Measurements from ENCODE around the gene CASP5. TPM values are rescaled to one million over a fixed set of nuclear protein-coding genes. Genes with fewer than 3 reads are reported as not detected.
"Not testable (repeated sequence)": the region's sequence is repeated elsewhere in the genome, so short reads cannot be mapped to it uniquely, and the experiment has no call there.

The CASP5 gene
- polyA plus RNA-seq, 1 experiment: not detected

DNA sequence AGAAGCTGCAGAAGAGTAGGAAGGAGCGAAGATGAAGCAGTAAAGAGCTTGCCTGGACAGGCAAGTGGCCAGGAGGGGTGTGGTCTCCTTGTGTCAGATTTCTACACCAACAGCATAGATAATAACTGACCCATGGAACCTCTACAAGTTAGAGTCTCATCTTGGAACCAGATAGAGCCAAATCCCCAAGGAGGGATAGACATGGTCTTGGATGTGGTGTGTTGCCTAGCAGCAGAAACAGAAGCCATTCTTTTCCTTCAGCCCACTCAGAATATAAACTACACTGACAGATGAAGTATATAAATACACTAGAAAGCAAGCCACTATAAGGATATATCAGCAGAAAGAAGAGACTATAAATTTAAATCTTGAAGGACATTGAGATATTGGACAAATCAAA lies 26.5 kb upstream of the CASP5 start:
- ChIA-PET CTCF (no interaction called here), POLR2A (no interaction called here)
- no peak for DNase-seq (ENCODE audit: low read depth)
- Histone ChIP-seq H3K4me3 (ENCODE audit: low read depth, low read length) (no peak overlapping the region), H3K27me3 (ENCODE audit: control insufficient read depth, insufficient read depth, low read length) (no peaks in the 10 kb centered on the region), H3K36me3 (ENCODE audit: control insufficient read depth, insufficient read depth, low read length) (no peaks in the 10 kb centered on the region)
- TF ChIP-seq, protein P1, sequence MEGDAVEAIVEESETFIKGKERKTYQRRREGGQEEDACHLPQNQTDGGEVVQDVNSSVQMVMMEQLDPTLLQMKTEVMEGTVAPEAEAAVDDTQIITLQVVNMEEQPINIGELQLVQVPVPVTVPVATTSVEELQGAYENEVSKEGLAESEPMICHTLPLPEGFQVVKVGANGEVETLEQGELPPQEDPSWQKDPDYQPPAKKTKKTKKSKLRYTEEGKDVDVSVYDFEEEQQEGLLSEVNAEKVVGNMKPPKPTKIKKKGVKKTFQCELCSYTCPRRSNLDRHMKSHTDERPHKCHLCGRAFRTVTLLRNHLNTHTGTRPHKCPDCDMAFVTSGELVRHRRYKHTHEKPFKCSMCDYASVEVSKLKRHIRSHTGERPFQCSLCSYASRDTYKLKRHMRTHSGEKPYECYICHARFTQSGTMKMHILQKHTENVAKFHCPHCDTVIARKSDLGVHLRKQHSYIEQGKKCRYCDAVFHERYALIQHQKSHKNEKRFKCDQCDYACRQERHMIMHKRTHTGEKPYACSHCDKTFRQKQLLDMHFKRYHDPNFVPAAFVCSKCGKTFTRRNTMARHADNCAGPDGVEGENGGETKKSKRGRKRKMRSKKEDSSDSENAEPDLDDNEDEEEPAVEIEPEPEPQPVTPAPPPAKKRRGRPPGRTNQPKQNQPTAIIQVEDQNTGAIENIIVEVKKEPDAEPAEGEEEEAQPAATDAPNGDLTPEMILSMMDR (IDR thresholded peaks at IDR 0.05; ENCODE audit: insufficient read depth, low read depth, low read length): no peak

DNA sequence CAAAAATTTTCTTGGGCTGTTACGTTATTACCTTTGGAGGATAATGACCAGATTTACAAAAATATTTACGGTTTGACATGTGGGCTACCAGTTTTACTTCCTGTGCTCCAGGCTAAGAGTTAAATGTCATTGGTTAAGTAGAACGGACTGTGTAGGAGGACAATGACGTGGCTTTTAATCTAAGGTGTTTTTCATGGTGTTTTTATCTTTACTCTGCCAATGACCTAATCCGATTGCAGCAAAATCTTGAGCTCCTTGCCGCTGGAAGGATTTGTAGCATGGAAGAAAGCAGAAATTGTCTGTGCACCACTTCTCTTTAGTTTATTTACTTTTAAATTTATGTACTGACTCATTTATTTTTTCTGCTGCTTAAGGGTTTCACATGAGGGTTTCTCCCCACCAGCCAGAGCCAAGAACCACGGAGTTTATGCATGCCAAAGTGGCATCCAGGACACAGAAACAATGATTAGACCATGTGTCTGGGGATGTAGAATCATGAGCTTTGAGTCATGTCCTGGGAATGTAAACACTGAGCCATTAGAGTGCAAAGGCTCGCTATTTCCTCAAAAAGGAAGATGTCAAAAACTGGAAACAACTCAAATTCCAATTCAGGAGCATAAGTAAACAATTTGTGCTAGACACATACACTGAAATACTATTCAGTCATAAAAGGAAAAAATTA lies 24.1 kb upstream of the CASP5 start:
- Histone ChIP-seq H3K4me3 (ENCODE audit: low read depth, low read length) (no peak overlapping the region), H3K36me3 (ENCODE audit: control insufficient read depth, insufficient read depth, low read length) (no peaks in the 10 kb centered on the region), H3K27me3 (ENCODE audit: control insufficient read depth, insufficient read depth, low read length) (no peaks in the 10 kb centered on the region)
- peak; percentile 99 for DNase-seq (ENCODE audit: low read depth)
- CTCF ChIA-PET: interaction anchor here (1.0 kb wide), 1 partner anchor 14 kb away, joined by 3 read pairs; no protein-coding TSS in a partner anchor
- TF ChIP-seq, protein P1 (IDR thresholded peaks at IDR 0.05; ENCODE audit: insufficient read depth, low read depth, low read length): no peak
- POLR2A ChIA-PET: interaction anchor here (0.5 to 0.6 kb wide), 2 partner anchors 13 to 28 kb away, joined by 3 to 7 read pairs; no protein-coding TSS in a partner anchor

DNA sequence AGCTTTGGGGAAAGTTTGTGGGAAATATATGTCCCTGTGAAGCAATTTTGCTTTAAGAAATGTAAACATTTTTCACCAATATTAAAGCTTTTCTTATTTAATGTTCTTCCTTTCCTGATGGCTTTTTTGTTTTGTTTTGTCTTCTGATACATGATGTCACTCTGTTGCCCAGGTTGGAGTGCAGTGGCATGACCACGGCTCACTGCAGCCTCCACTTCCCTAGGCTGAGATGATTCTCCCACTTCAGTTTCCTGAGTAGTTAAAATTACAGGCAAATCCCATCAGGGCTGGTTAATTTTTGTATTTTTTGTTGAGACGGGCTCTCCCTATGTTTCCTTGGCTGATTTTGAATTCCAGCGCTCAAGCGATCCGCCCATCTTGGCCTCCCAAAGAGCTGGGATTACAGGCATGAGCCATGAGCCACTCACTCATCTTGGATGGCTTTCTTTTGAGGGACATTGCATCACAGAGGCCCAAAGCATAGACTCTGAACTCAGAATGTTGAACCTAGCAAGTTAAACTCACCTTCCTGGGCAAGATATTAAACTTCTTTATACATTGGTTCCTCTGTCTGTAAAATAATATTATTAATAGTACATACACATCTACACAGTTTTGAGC lies 22.8 kb upstream of the CASP5 start:
- Histone ChIP-seq H3K4me3 (ENCODE audit: low read depth, low read length) (no peak overlapping the region), H3K36me3 (ENCODE audit: control insufficient read depth, insufficient read depth, low read length) (no peaks in the 10 kb centered on the region), H3K27me3 (ENCODE audit: control insufficient read depth, insufficient read depth, low read length) (no peaks in the 10 kb centered on the region)
- no peak for DNase-seq (ENCODE audit: low read depth)
- CTCF ChIA-PET: interaction anchor here (1.0 kb wide), 1 partner anchor 12 kb away, joined by 3 read pairs; no protein-coding TSS in a partner anchor
- POLR2A ChIA-PET: no interaction called here
- TF ChIP-seq, protein P1 (IDR thresholded peaks at IDR 0.05; ENCODE audit: insufficient read depth, low read depth, low read length): no peak

DNA sequence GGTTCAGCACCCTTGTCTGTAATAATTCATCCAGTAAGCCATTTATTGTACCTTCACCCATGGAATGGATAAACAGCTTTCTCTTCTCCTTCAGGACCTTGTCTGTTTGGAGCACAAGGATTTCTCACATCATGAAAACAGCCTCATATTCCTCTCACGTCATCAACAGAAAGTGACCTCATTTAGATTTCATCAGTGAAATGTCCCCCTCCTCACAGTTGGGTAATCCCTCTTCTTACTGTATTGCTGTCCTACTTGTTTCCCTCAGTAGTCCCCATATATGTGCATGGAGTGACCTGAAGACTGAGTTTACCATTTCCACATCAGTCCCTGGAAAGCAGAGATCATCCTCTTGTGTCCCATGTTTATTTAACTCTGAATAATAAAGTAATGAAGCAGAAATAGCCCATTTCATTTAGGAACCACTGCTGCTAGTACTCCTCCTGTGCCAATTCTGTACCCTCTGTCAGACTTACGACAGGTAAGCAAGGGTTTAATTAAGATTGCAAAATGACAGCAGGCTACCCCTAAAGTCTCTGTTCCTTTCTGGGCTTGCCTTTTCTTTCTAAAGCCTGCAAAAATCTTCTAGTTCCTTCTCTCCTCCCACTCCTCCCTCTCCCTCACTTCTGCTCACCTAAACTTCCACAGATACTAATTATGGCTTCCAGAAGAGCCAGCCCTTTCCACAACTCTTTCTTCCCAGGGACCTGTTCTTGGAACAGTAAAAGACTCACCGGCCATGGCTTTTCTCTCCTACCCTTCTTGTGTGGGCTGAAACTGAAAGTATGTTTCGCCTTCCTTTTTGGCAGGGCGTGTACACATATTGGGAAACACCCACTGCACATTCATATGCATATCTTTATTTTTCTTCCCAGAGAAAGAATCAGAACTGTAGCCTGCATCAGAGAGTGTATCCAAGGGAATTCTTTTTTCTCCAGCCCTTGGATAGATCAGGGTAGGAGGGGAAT lies 21.9 kb upstream of the CASP5 start, which contains the start of gene CARD16:
TSS of gene CARD16 (minus strand) at position 779 of the 968 bp plus-strand sequence. CDS start at position 741, 38 bp downstream.
- CTCF ChIA-PET; H3K4me3 ChIP-seq (ENCODE audit: low read depth, low read length); H3K36me3 ChIP-seq (ENCODE audit: control insufficient read depth, insufficient read depth, low read length); POLR2A ChIA-PET; H3K27me3 ChIP-seq (ENCODE audit: control insufficient read depth, insufficient read depth, low read length): not testable (repeated sequence)
- peak; percentile 5 for DNase-seq (ENCODE audit: low read depth)

DNA sequence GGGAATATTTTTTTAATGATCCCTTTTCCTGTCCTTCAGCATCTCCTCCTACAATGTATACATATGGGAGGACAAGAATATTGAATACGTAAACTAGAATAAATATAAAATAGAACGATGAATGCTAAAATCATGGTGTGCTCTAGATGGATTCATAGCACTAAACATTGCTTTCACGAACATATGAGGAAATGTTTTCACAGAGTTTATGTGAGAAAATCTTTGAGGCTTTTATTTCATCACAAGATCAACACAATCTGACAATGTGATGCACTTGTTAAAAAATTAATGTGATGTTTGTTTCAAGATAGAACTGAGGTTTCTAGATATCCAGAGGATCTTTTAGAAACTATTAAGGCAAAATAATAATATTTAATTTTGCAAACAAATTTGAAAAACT lies 19.2 kb upstream of the CASP5 start:
- Histone ChIP-seq H3K27me3 (ENCODE audit: control insufficient read depth, insufficient read depth, low read length) (no peaks in the 10 kb centered on the region), H3K4me3 (ENCODE audit: low read depth, low read length) (no peak overlapping the region), H3K36me3 (ENCODE audit: control insufficient read depth, insufficient read depth, low read length) (no peaks in the 10 kb centered on the region)
- TF ChIP-seq, protein P1 (IDR thresholded peaks at IDR 0.05; ENCODE audit: insufficient read depth, low read depth, low read length): no peak
- ChIA-PET CTCF (no interaction called here), POLR2A (no interaction called here)
- no peak for DNase-seq (ENCODE audit: low read depth)
